ENCODE measurements around the gene NCOA1. TPM values are rescaled to one million over a fixed set of nuclear protein-coding genes. Genes with fewer than 3 reads are reported as not detected.

The NCOA1 gene
- polyA plus RNA-seq, 3 donors from 2014 or later = 21.2 to 35.0 (median 25.6) TPM

GRCh38 chr2:24501813-24502212, 10.8 kb downstream of the NCOA1 start:
- no peaks in the 10 kb centered on the region for H3K27me3 Mint-ChIP-seq (ENCODE audit: low read depth in 3 of 3)
- DNase-seq = no peak
- peaks cover 0 to 3% (median 0%) of the 10 kb centered on the region in 3 donors for H3K36me3 Mint-ChIP-seq
- H3K4me3 Mint-ChIP-seq = no peak overlapping the region
- H3K27ac Mint-ChIP-seq = no peak overlapping the region
- peaks cover 78 to 96% of the 10 kb centered on the region in 2 donors for H3K4me1 Mint-ChIP-seq
- H3K9me3 Mint-ChIP-seq = no peaks in the 10 kb centered on the region

GRCh38 chr2:24505534-24506275, 14.7 kb downstream of the NCOA1 start:
- H3K36me3 Mint-ChIP-seq = peaks cover 0 to 3% (median 0%) of the 10 kb centered on the region in 3 donors
- H3K27me3 Mint-ChIP-seq (ENCODE audit: low read depth in 3 of 3) = peaks cover 0 to 2% (median 0%) of the 10 kb centered on the region in 3 donors
- no peak overlapping the region for H3K27ac Mint-ChIP-seq
- H3K4me3 Mint-ChIP-seq = no peak overlapping the region
- H3K4me1 Mint-ChIP-seq = peaks cover 82 to 96% of the 10 kb centered on the region in 2 donors
- no peak for DNase-seq
- no peaks in the 10 kb centered on the region for H3K9me3 Mint-ChIP-seq

GRCh38 chr2:24507549-24507948, 16.5 kb downstream of the NCOA1 start:
- Mint-ChIP-seq H3K4me3 (peak overlapping the region; percentile 3 to 56 (median 31)), H3K36me3 (peaks cover 0 to 3% (median 0%) of the 10 kb centered on the region in 3 donors), H3K27ac (peak overlapping the region in 3 of 6 donors; percentile 6 to 79 (median 58)), H3K9me3 (no peaks in the 10 kb centered on the region), H3K4me1 (peaks cover 90 to 99% of the 10 kb centered on the region in 2 donors), H3K27me3 (ENCODE audit: low read depth in 3 of 3) (peaks cover 0 to 2% (median 0%) of the 10 kb centered on the region in 3 donors)
- DNase-seq = no peak

DNA sequence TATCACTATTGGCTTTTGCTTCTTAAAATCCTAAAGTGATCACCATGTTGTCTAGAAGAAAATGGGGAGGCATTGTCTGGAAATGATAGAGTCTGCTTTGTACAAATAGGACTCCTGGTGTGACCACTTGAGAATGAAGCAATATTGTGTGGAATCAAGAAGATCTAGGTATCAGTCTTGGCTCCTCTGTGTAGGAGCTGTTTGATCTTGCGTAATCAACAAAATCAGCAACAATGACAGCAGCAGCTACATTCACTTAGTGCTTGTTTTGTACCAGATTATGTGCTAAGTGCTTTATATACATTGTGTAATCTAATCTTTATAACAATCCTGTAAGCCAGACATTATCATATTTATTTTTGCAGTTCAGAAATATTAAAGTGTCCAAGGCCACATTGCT, 17.8 kb downstream of the NCOA1 start:
- Mint-ChIP-seq H3K36me3 (peaks cover 0 to 3% (median 0%) of the 10 kb centered on the region in 3 donors), H3K27ac (peak overlapping the region in 5 of 6 donors; percentile 8 to 76 (median 71)), H3K27me3 (ENCODE audit: low read depth in 3 of 3) (peaks cover 0 to 2% (median 0%) of the 10 kb centered on the region in 3 donors), H3K9me3 (no peaks in the 10 kb centered on the region), H3K4me3 (peak overlapping the region in 2 of 5 donors; percentile 9 to 22), H3K4me1 (peaks cover 92 to 99% of the 10 kb centered on the region in 2 donors)
- DNase-seq = no peak

DNA sequence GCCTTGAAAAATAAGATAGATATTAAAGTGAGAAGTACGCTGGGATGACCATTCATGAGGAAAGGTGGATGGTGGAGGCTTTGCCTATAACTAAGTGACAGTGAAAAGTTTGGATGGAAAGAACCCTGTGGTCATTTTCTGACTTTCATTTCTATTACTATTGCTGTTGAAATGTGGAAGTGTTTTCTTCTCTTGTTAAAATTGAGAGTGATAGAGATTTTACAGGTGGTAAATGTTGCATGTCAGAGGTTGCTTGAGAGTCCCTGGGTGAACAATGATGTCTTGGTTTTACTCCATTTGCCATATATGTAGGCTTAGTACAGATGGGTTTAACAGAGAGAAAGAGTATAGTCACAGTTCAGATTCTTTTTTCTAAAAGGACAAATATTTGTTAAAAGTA, 18.4 kb downstream of the NCOA1 start:
- DNase-seq = no peak
- peaks cover 0 to 3% (median 0%) of the 10 kb centered on the region in 3 donors for H3K36me3 Mint-ChIP-seq
- peak overlapping the region in 4 of 5 donors; percentile 10 to 22 (median 17) for H3K4me3 Mint-ChIP-seq
- peaks cover 88 to 95% of the 10 kb centered on the region in 2 donors for H3K4me1 Mint-ChIP-seq
- H3K9me3 Mint-ChIP-seq = no peaks in the 10 kb centered on the region
- H3K27ac Mint-ChIP-seq = peak overlapping the region; percentile 30 to 76 (median 72)
- H3K27me3 Mint-ChIP-seq (ENCODE audit: low read depth in 3 of 3) = peaks cover 0 to 2% (median 1%) of the 10 kb centered on the region in 3 donors

DNA sequence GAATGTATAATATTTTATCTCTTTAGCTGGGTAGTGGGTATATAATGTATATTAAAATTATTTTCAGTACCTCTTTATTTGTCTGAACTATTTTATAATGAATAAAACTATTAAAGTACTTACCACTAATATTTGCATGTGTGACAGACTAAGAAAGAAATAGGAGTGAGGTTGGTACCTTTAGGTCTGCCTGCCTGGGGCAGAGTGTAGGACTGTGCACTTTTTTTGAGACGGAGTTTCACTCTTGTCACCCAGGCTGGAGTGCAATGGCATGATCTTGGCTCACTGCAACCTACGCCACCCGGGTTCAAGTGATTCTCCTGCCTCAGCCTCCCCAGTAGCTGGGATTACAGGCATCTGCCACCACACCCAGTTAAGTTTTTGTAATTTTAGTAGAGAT, 18.8 kb downstream of the NCOA1 start:
- peaks cover 86 to 95% of the 10 kb centered on the region in 2 donors for H3K4me1 Mint-ChIP-seq
- peaks cover 0 to 2% (median 2%) of the 10 kb centered on the region in 3 donors for H3K27me3 Mint-ChIP-seq (ENCODE audit: low read depth in 3 of 3)
- DNase-seq = no peak
- H3K36me3 Mint-ChIP-seq = peaks cover 0 to 3% (median 0%) of the 10 kb centered on the region in 3 donors
- no peak overlapping the region for H3K4me3 Mint-ChIP-seq
- peak overlapping the region in 4 of 6 donors; percentile 12 to 76 (median 42) for H3K27ac Mint-ChIP-seq
- H3K9me3 Mint-ChIP-seq = no peaks in the 10 kb centered on the region

DNA sequence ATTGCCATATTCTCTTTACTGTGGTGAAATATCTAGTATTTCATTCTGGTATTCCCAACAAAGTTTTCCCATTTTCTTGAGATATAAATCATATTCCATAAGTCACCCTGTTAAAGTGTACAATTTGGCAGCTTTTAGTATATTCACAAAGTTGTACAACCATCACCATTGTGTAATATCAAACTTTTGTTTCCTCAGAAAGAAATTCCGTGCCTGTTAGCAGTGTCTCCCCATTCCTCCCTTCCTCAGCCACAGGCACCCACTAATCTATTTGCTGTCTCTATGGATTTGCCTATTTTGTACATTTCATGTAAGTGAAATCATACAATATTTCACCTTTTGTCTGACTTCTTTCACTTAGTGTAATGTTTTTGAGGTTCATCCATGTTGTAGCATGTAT, 19.7 kb downstream of the NCOA1 start:
- H3K27me3 Mint-ChIP-seq (ENCODE audit: low read depth in 3 of 3) = peaks cover 0 to 2% (median 2%) of the 10 kb centered on the region in 3 donors
- peak overlapping the region in 2 of 5 donors; percentile 17 to 36 for H3K4me3 Mint-ChIP-seq
- no peaks in the 10 kb centered on the region for H3K9me3 Mint-ChIP-seq
- no peaks in the 10 kb centered on the region for H3K36me3 Mint-ChIP-seq
- DNase-seq = no peak
- peak overlapping the region; percentile 41 to 86 (median 66) for H3K27ac Mint-ChIP-seq
- H3K4me1 Mint-ChIP-seq = peaks cover 86 to 94% of the 10 kb centered on the region in 2 donors

- Mint-ChIP-seq H3K4me1 (peaks cover 84 to 91% of the 10 kb centered on the region in 2 donors), H3K9me3 (no peaks in the 10 kb centered on the region), H3K36me3 (no peaks in the 10 kb centered on the region), H3K27me3 (ENCODE audit: low read depth in 3 of 3) (peaks cover 0 to 2% (median 2%) of the 10 kb centered on the region in 3 donors), H3K4me3 (peak overlapping the region in 3 of 5 donors; percentile 17 to 44 (median 36)), H3K27ac (peak overlapping the region; percentile 41 to 86 (median 61))
- DNase-seq = no peak
These were observed 20.1 kb downstream of the NCOA1 start for GRCh38 chr2:24511198-24511597.

GRCh38 chr2:24511894-24512293, 20.8 kb downstream of the NCOA1 start:
- no peak for DNase-seq
- Mint-ChIP-seq H3K4me1 (peaks cover 82 to 91% of the 10 kb centered on the region in 2 donors), H3K4me3 (peak overlapping the region; percentile 7 to 57 (median 38)), H3K27me3 (ENCODE audit: low read depth in 3 of 3) (peaks cover 0 to 2% (median 2%) of the 10 kb centered on the region in 3 donors), H3K36me3 (no peaks in the 10 kb centered on the region), H3K27ac (peak overlapping the region; percentile 16 to 86 (median 64)), H3K9me3 (no peaks in the 10 kb centered on the region)

- Mint-ChIP-seq H3K27me3 (ENCODE audit: low read depth in 3 of 3) (peaks cover 2% of the 10 kb centered on the region in 3 donors), H3K36me3 (no peaks in the 10 kb centered on the region), H3K9me3 (no peaks in the 10 kb centered on the region), H3K4me3 (peak overlapping the region; percentile 7 to 70 (median 64)), H3K27ac (peak overlapping the region; percentile 15 to 86 (median 52)), H3K4me1 (peaks cover 82 to 91% of the 10 kb centered on the region in 2 donors)
- DNase-seq = no peak
These were observed 21.4 kb downstream of the NCOA1 start for GRCh38 chr2:24512404-24512803.

GRCh38 chr2:24512831-24513230, 21.8 kb downstream of the NCOA1 start:
- peak overlapping the region in 5 of 6 donors; percentile 41 to 86 (median 61) for H3K27ac Mint-ChIP-seq
- DNase-seq = no peak
- H3K36me3 Mint-ChIP-seq = no peaks in the 10 kb centered on the region
- peaks cover 0 to 2% (median 2%) of the 10 kb centered on the region in 3 donors for H3K27me3 Mint-ChIP-seq (ENCODE audit: low read depth in 3 of 3)
- H3K4me1 Mint-ChIP-seq = peaks cover 82 to 91% of the 10 kb centered on the region in 2 donors
- H3K9me3 Mint-ChIP-seq = no peaks in the 10 kb centered on the region
- H3K4me3 Mint-ChIP-seq = peak overlapping the region in 4 of 5 donors; percentile 10 to 68 (median 60)

DNA sequence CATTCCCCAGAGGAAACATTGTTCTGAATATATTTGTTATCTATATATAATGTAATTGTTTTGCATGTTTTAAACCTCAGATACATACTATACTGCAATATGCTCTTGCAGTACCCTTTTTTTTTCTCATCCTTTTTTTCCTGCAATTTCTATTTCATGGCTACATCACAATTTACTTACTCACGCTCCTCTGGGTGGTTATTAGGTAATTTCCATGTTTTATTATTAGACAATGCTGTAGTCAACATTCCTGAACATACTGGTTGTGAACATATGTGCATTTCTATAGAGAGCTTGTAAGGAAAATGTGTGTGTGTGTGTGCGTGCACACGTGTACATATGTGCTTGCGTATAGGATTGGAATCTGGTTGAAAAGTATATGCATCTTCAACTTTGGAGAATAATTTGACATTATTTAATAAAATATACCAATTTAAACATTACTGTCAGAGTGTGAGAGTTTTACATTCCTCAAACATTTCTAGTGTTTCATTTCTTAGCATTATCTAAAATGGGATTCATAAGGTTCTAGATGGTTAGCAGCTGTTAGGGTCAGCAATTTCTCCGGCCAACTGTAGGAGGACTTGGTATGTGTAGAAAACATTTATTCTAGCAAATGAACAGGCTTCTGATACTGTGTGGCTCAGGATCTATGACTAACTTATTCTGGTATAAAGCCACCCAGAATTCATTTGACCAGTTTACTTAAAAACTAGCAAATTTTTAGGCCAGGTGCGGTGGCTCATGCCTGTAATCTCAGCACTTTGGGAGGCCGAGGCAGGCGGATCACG, 22.4 kb downstream of the NCOA1 start:
- no peak for DNase-seq
- Mint-ChIP-seq H3K27me3 (ENCODE audit: low read depth in 3 of 3) (peaks cover 0 to 2% (median 2%) of the 10 kb centered on the region in 3 donors), H3K4me3 (peak overlapping the region in 3 of 5 donors; percentile 10 to 68 (median 57)), H3K4me1 (peaks cover 82 to 91% of the 10 kb centered on the region in 2 donors), H3K9me3 (no peaks in the 10 kb centered on the region), H3K27ac (peak overlapping the region in 5 of 6 donors; percentile 32 to 86 (median 63)), H3K36me3 (no peaks in the 10 kb centered on the region)

GRCh38 chr2:24514820-24515219, 23.8 kb downstream of the NCOA1 start:
- Mint-ChIP-seq H3K36me3 (no peaks in the 10 kb centered on the region), H3K4me3 (no peak overlapping the region), H3K9me3 (no peaks in the 10 kb centered on the region), H3K27me3 (ENCODE audit: low read depth in 3 of 3) (peaks cover 0 to 2% (median 2%) of the 10 kb centered on the region in 3 donors), H3K27ac (peak overlapping the region in 1 of 6 donors; percentile 39), H3K4me1 (peaks cover 81 to 91% of the 10 kb centered on the region in 2 donors)
- DNase-seq = no peak
